HepG2 (cell line): Measurements from ENCODE around the gene DOCK4. TPM values are rescaled to one million over a fixed set of nuclear protein-coding genes. Genes with fewer than 3 reads are reported as not detected.

Experiments used
- ARHGAP35 ChIP-seq: sonication (generic); formaldehyde crosslinking; IDR thresholded peaks from 2 replicates; pipeline ENCODE4 v1.9.0; 2022; ENCODE audit warnings: mild to moderate bottlenecking, inconsistent platforms, moderate library complexity, missing genetic modification reagents, borderline replicate concordance
- CEBPG ChIP-seq: IDR thresholded peaks from 2 replicates; pipeline ENCODE4 v1.6.1; 2016
- MAF1 ChIP-seq: sonication (generic); formaldehyde crosslinking; IDR thresholded peaks from 2 replicates; pipeline ENCODE4 v1.5.0; 2020; ENCODE audit warnings: missing genetic modification reagents, borderline replicate concordance
- MIER2 ChIP-seq: IDR thresholded peaks from 2 replicates; pipeline ENCODE4 v1.6.1; 2016; ENCODE audit warnings: missing biosample characterization, missing genetic modification reagents
- NR2F2 ChIP-seq: IDR thresholded peaks from 2 replicates; pipeline ENCODE4 v1.6.1; 2012; ENCODE audit warnings: low read depth, inconsistent platforms, borderline replicate concordance
- NR2F6 ChIP-seq, 2 experiments: IDR thresholded peaks; 2 replicates each; pipeline ENCODE4 v1.6.1; 2016; ENCODE audit warnings: antibody characterized with exemption in 1 of 2, mild to moderate bottlenecking in 1 of 2
- RFX5 ChIP-seq: IDR thresholded peaks from 2 replicates; pipeline ENCODE4 v1.6.1; 2011; ENCODE audit warnings: low read depth, low read length, improper control_type of control experiment
- SMAD3 ChIP-seq: sonication (generic); formaldehyde crosslinking; IDR thresholded peaks from 2 replicates; pipeline ENCODE4 v1.4.0; 2020; ENCODE audit warnings: missing genetic modification reagents
- TBX2 ChIP-seq: sonication (generic); formaldehyde crosslinking; IDR thresholded peaks from 2 replicates; pipeline ENCODE4 v1.5.0; 2020; ENCODE audit warnings: missing genetic modification reagents, mild to moderate bottlenecking, borderline replicate concordance
- TEAD2 ChIP-seq: sonication (generic); formaldehyde crosslinking; IDR thresholded peaks from 2 replicates; pipeline ENCODE4 v1.9.0; 2021; ENCODE audit warnings: missing genetic modification reagents
- YEATS4 ChIP-seq: sonication (generic); formaldehyde crosslinking; IDR thresholded peaks from 2 replicates; pipeline ENCODE4 v1.4.0; 2020; ENCODE audit warnings: missing genetic modification reagents, borderline replicate concordance
- ZNF333 ChIP-seq: sonication (generic); formaldehyde crosslinking; IDR thresholded peaks from 2 replicates; pipeline ENCODE4 v1.4.0; 2020; ENCODE audit warnings: mild to moderate bottlenecking, missing genetic modification reagents, borderline replicate concordance
- ZNF557 ChIP-seq: sonication (generic); formaldehyde crosslinking; IDR thresholded peaks from 2 replicates; pipeline ENCODE4 v1.4.0; 2020; ENCODE audit warnings: missing genetic modification reagents
- ZNF598 ChIP-seq: sonication (generic); formaldehyde crosslinking; IDR thresholded peaks from 2 replicates; pipeline ENCODE4 v1.5.1; 2020; ENCODE audit warnings: mild to moderate bottlenecking, missing genetic modification reagents, borderline replicate concordance
- ZNF614 ChIP-seq: IDR thresholded peaks from 2 replicates; pipeline ENCODE4 v1.6.1; 2018; ENCODE audit warnings: missing biosample characterization, missing genetic modification reagents, inconsistent platforms, borderline replicate concordance
- ZNF839 ChIP-seq: sonication (generic); formaldehyde crosslinking; IDR thresholded peaks from 2 replicates; pipeline ENCODE4 v1.4.0; 2020; ENCODE audit warnings: missing genetic modification reagents, mild to moderate bottlenecking, borderline replicate concordance
- ZSCAN20 ChIP-seq: sonication (generic); formaldehyde crosslinking; IDR thresholded peaks from 2 replicates; pipeline ENCODE4 v1.4.0; 2020; ENCODE audit warnings: missing genetic modification reagents, mild to moderate bottlenecking, borderline replicate concordance
- polyA plus RNA-seq, 8 experiments: library from polyadenylated mRNA; depleted of rRNA in 3 of 8; stranded (reverse) in 7 of 8; unstranded in 1 of 8; fragments of >200 nt; fragmentation: Illumina TruSeq in 4 of 8; extraction: Trizol in 4 of 8; gene quantifications; 2 replicates each; pipeline versions ENCODE4 v1.2.1 to v1.2.3, GENCODE V29; 2011 to 2016; ENCODE audit warnings: low read depth in 4 of 8, missing spikeins in 1 of 8, mixed read lengths in 1 of 8; ENCODE audit not compliant: insufficient read depth in 1 of 8
- total RNA-seq, 5 experiments: library from RNA; depleted of rRNA; stranded (reverse); fragments of >200 nt; fragmentation: Illumina TruSeq; extraction: Trizol; gene quantifications; 2 replicates each; pipeline ENCODE4 v1.2.3, GENCODE V29; 2016; ENCODE audit warnings: low read depth in 1 of 5
- TF ChIP-seq, protein P1 (sequence below): sonication (generic); formaldehyde crosslinking; IDR thresholded peaks from 2 replicates; pipeline ENCODE4 v1.8.0; 2022; ENCODE audit warnings: mild to moderate bottlenecking, missing genetic modification reagents, moderate library complexity
- TF ChIP-seq, protein P2 (sequence below): sonication (generic); formaldehyde crosslinking; IDR thresholded peaks from 2 replicates; pipeline ENCODE4 v1.8.1; 2022; ENCODE audit warnings: mild to moderate bottlenecking, missing genetic modification reagents
- TF ChIP-seq, protein P3 (sequence below): sonication (generic); formaldehyde crosslinking; IDR thresholded peaks from 2 replicates; pipeline ENCODE4 v1.4.0; 2020; ENCODE audit warnings: missing genetic modification reagents, mild to moderate bottlenecking, borderline replicate concordance
- TF ChIP-seq, protein P4 (sequence below): sonication (generic); formaldehyde crosslinking; IDR thresholded peaks from 2 replicates; pipeline ENCODE4 v1.5.0; 2020; ENCODE audit warnings: missing genetic modification reagents
- TF ChIP-seq, protein P5 (sequence below): sonication (generic); formaldehyde crosslinking; IDR thresholded peaks from 2 replicates; pipeline ENCODE4 v1.4.0; 2020; ENCODE audit warnings: mild to moderate bottlenecking, missing genetic modification reagents

The DOCK4 gene
- total and polyA plus RNA-seq, 2 of the 13 experiments (the other 11 are each of a cell fraction or from before 2014, with no cell fraction given) = 13.5 to 17.4 TPM

DNA sequence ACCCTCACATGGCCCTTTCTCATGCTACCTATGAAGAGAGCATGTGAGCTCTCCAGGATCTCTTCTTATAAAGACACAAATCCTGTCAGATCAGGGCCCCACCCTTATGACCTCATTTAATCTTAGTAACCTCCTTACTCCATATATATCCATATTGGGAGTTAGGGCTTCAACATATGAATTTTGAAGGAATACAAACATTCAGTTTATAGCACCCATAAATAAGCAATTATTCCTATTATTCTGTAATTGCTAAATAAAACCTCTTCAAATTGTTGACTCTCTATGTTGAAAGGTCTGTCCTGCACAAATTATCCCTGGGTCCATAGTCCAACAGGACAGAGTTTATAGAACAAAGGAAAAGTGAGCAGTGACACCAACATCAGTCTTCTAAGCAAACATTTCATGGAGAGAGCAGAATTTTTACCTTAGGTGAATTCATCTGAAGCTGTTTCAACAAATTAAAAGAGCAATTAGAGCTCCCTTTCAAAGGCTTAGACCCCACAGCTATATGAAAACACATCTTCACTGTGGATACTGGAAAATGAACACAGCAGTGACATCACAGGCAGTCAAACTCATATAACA is 12.2 kb downstream of the DOCK4 start (continued):
- TF ChIP-seq, protein P1, sequence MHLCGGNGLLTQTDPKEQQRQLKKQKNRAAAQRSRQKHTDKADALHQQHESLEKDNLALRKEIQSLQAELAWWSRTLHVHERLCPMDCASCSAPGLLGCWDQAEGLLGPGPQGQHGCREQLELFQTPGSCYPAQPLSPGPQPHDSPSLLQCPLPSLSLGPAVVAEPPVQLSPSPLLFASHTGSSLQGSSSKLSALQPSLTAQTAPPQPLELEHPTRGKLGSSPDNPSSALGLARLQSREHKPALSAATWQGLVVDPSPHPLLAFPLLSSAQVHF (CRISPR knock-in tag) = no peak
- TF ChIP-seq ARHGAP35 (CRISPR knock-in tag) (no peak), YEATS4 (CRISPR knock-in tag) (no peak), TEAD2 (CRISPR knock-in tag) (no peak), NR2F6 (IDR thresholded peaks at IDR 0.05) (peak; percentile 19; the same call in 1 of the 2 replicates), NR2F6 (CRISPR knock-in tag; IDR thresholded peaks at IDR 0.05) (peak; percentile 56; the same call in 1 of the 2 replicates), RFX5 (no peak), NR2F2 (peak; percentile 20; the same call in 1 of the 2 replicates), MAF1 (CRISPR knock-in tag) (no peak), ZNF839 (CRISPR knock-in tag) (no peak), TBX2 (peak; percentile 82), CEBPG (CRISPR knock-in tag) (peak; percentile 63), ZNF598 (no peak), SMAD3 (CRISPR knock-in tag) (peak; percentile 76), ZNF614 (CRISPR knock-in tag) (peak; percentile 78), MIER2 (CRISPR knock-in tag) (no peak), ZSCAN20 (CRISPR knock-in tag) (no peak), ZNF557 (CRISPR knock-in tag) (no peak), ZNF333 (CRISPR knock-in tag) (no peak)
- TF ChIP-seq, protein P2, sequence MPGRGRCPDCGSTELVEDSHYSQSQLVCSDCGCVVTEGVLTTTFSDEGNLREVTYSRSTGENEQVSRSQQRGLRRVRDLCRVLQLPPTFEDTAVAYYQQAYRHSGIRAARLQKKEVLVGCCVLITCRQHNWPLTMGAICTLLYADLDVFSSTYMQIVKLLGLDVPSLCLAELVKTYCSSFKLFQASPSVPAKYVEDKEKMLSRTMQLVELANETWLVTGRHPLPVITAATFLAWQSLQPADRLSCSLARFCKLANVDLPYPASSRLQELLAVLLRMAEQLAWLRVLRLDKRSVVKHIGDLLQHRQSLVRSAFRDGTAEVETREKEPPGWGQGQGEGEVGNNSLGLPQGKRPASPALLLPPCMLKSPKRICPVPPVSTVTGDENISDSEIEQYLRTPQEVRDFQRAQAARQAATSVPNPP = no peak
- TF ChIP-seq, protein P3, sequence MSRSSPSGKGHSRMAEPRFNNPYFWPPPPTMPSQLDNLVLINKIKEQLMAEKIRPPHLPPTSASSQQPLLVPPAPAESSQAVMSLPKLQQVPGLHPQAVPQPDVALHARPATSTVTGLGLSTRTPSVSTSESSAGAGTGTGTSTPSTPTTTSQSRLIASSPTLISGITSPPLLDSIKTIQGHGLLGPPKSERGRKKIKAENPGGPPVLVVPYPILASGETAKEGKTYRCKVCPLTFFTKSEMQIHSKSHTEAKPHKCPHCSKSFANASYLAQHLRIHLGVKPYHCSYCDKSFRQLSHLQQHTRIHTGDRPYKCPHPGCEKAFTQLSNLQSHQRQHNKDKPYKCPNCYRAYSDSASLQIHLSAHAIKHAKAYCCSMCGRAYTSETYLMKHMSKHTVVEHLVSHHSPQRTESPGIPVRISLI (CRISPR knock-in tag) = 0 out of 2 replicates have a peak, but pooled peaks have one; percentile 16
- TF ChIP-seq, protein P4, sequence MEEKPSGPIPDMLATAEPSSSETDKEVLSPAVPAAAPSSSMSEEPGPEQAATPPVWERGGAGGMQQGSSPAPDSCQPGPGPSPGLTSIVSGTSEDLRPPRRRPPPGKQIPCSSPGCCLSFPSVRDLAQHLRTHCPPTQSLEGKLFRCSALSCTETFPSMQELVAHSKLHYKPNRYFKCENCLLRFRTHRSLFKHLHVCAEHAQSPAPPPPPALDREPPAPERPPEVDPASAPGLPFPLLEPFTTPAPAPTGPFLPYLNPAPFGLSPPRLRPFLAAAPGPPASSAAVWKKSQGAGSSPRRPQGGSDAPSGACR (CRISPR knock-in tag) = peak; percentile 43; the same call in 1 of the 2 replicates
- TF ChIP-seq, protein P5, sequence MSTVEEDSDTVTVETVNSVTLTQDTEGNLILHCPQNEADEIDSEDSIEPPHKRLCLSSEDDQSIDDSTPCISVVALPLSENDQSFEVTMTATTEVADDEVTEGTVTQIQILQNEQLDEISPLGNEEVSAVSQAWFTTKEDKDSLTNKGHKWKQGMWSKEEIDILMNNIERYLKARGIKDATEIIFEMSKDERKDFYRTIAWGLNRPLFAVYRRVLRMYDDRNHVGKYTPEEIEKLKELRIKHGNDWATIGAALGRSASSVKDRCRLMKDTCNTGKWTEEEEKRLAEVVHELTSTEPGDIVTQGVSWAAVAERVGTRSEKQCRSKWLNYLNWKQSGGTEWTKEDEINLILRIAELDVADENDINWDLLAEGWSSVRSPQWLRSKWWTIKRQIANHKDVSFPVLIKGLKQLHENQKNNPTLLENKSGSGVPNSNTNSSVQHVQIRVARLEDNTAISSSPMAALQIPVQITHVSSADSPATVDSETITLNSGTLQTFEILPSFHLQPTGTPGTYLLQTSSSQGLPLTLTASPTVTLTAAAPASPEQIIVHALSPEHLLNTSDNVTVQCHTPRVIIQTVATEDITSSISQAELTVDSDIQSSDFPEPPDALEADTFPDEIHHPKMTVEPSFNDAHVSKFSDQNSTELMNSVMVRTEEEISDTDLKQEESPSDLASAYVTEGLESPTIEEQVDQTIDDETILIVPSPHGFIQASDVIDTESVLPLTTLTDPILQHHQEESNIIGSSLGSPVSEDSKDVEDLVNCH = no peak
